WI38 (cell line): ENCODE data around the gene TCF20.

Experiments
- H3K4me3 ChIP-seq: 2 replicates; pipeline ENCODE4 v1.5.1; 2011; ENCODE audit warnings: low read depth, mild to moderate bottlenecking, control low read depth, low read length
- CTCF ChIP-seq: IDR thresholded peaks from 2 replicates; pipeline ENCODE4 v1.5.1; 2012; ENCODE audit warnings: low read depth, mild to moderate bottlenecking, control low read depth, low read length

Gene TCF20

DNA sequence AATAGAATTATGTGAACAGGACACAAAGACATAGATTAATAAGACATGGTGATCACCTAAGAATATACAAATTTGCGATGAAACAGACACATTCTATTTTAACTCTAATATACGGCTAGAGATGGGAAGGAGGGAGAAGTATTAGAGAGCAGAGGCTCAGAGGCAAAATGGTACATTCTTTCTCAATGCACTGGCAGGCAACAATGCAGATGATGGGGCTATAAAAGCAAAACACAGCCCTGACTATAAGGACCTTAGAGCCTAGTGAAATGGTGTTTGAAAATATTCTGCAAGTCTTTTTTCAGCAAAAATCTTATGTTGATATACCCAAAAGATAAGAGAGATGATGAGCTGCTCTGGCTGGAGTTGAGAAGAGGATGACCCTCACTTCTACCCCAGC, 13.1 kb downstream of the TCF20 start:
- H3K4me3 ChIP-seq = no peak overlapping the region
- no peak for TF ChIP-seq CTCF

DNA sequence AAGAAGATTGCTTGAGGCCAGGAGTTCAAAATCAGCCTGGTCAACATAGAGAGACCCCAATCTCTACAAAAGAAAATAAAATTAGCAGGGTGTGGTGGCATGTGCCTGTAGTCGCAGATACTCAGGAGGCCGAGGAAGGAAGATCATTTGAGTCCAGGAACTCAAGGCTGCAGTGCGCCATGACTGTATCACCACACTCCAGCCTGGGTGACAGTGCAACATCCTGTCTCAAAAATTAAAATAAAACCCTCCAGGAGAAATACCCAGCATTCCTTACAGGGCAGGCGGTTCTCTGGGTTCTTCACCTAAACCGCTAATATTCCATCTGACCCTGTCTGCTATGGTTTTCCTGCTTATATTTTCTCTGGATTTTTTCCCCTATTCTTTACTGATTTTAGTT, 13.5 kb downstream of the TCF20 start:
- TF ChIP-seq CTCF = no peak
- H3K4me3 ChIP-seq = no peak overlapping the region

- TF ChIP-seq CTCF = no peak
Observed at GRCh38 chr22:42256220-42256619, 14.2 kb downstream of the TCF20 start.

DNA sequence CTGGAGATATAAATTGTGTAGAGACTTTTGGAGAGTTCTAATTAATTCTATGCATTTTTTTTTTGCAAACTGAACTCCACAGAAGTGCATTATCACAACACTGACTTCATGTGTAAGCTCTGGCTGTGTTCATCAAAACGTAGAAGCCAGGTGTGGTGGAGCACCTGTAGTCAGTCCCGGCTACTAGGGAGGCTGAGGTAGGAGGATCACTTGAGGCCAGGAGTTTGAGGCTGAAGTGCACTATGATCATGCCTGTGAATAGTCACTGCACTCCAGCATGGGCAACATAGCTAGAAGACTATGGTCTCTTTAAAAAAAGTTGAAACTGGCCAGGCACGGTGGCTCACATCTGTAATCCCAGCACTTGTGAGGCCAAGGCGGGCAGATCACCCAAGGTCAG, 20.6 kb downstream of the TCF20 start:
- TF ChIP-seq CTCF = no peak

More at GRCh38 chr22:42256220-42256619, 14.2 kb downstream of the TCF20 start:
- H3K4me3 ChIP-seq = no peak overlapping the region

DNA sequence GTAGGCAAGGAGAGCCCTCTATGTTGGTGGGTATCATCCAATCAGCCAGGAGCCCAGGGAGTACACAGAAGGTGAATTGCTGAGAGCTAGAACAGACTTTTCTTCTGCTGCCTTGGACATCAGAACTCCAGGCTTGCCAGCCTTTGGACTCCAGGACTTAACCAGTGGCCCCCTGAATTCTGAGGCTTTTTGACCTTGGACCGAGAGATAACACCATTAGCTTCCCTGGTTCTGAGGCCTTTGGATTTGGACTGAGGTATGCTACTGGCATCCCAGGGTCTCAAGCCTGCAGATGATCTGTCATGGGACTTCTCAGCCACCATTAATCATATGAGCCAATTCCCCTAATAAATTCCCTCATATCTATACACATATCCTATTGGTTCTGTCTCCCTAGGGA, 21.5 kb downstream of the TCF20 start:
- no peak overlapping the region for H3K4me3 ChIP-seq
- no peak for TF ChIP-seq CTCF

More for the DNA sequence above, 20.6 kb downstream of the TCF20 start:
- no peak overlapping the region for H3K4me3 ChIP-seq

GRCh38 chr22:42247596-42247995, 22.9 kb downstream of the TCF20 start:
- no peak for TF ChIP-seq CTCF

DNA sequence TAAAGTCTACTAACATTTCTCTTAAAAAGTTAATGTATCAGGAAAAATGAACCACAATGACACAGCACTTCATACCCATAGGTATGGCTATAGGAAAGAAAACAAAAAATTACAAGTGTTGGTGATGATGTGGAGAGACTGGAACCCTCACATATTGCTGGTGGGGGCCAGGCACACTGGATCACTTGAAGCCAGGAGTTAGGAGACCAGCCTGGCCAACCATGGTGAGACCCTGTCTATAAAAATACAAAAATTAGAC, 26.7 kb downstream of the TCF20 start:
- no peak for TF ChIP-seq CTCF
- no peak overlapping the region for H3K4me3 ChIP-seq

More at GRCh38 chr22:42247596-42247995, 22.9 kb downstream of the TCF20 start:
- H3K4me3 ChIP-seq = no peak overlapping the region
